HepG2 (cell line): Measurements from ENCODE around the gene HS2ST1. TPM values are rescaled to one million over a fixed set of nuclear protein-coding genes. Genes with fewer than 3 reads are reported as not detected.

Source experiments
- ATAC-seq: fragments of 200-7000 bp; cut with Tn5 transposase; 3 replicates; pipeline ENCODE4 v1.9.1; 2020; ENCODE audit warnings: mild to moderate bottlenecking, moderate library complexity
- BruUV-seq: library from RNA; stranded (reverse); fragments of 400-500 nt; replicated peaks from 2 replicates; lab custom pipeline; 2021; lab: Mats Ljungman, UMichigan
- CTCF ChIA-PET: fragments of 300-600 bp; formaldehyde crosslinking; extraction: SDS; loops from one replicate; lab custom pipeline; 2021; ENCODE audit warnings: low total read pairs, inconsistent platforms, low intra/inter-chr PET ratio; lab: Yijun Ruan, JAX
- POLR2A ChIA-PET: fragments of 350-600 bp; sonication (Branson Sonifier 250); formaldehyde crosslinking; loops from one replicate; lab custom pipeline; 2020; ENCODE audit warnings: antibody characterized with exemption, inconsistent platforms; lab: Yijun Ruan, JAX
- DNase-seq: peaks from one replicate; pipeline ENCODE4 v3.0.0-alpha.2; 2015; ENCODE audit warnings: low spot score
- FAIRE-seq: peaks from 3 replicates; lab custom pipeline; 2011; peaks lifted over from hg19 to GRCh38; lab: Jason Lieb, UNC
- H2AFZ ChIP-seq: one replicate; pipeline ENCODE4 v1.6.1; 2011; ENCODE audit warnings: low read length, inconsistent platforms
- H3K27ac ChIP-seq: fragments of 300-600 bp; 3 replicates; pipeline ENCODE4 v1.8.0; 2011; ENCODE audit warnings: mixed run types, mild to moderate bottlenecking, mixed read lengths, low read length, inconsistent platforms; ENCODE audit not compliant: insufficient read depth; ENCODE audit errors: extremely low read length
- H3K27me3 ChIP-seq, 2 experiments: fragments of 200-600 bp in 1 of 2; 2 replicates in 1 of 2; 3 replicates in 1 of 2; pipeline versions ENCODE4 v1.6.0 to v1.8.0; 2011; ENCODE audit warnings: low read length in 2 of 2, mild to moderate bottlenecking in 2 of 2, moderate library complexity in 2 of 2, inconsistent platforms in 1 of 2; ENCODE audit not compliant: insufficient read depth in 2 of 2, control insufficient read depth in 1 of 2
- H3K36me3 ChIP-seq, 2 experiments: fragments of 200-600 bp in 1 of 2; replicated peaks in 1 of 2; 2 replicates in 1 of 2; 3 replicates in 1 of 2; pipeline versions ENCODE4 v1.5.1 to v1.8.0; 2011; ENCODE audit warnings: low read length in 2 of 2, inconsistent platforms in 1 of 2; ENCODE audit not compliant: insufficient read depth in 2 of 2, control insufficient read depth in 1 of 2
- H3K4me1 ChIP-seq: 2 replicates; pipeline ENCODE4 v1.5.1; 2012; ENCODE audit warnings: low read length, inconsistent platforms; ENCODE audit not compliant: insufficient read depth
- H3K4me2 ChIP-seq: 2 replicates; pipeline ENCODE4 v1.6.0; 2011; ENCODE audit warnings: low read depth, low read length, inconsistent platforms
- H3K4me3 ChIP-seq, 3 experiments: fragments of 200-600 bp in 1 of 3; sonication (generic), shearing (Covaris generic) in 1 of 3; replicated peaks in 1 of 3; 2 replicates each; pipeline ENCODE4 v1.5.1; 2011 to 2016; ENCODE audit warnings: low read length in 3 of 3, inconsistent platforms in 2 of 3, low read depth in 2 of 3, mild to moderate bottlenecking in 2 of 3, control low read depth in 1 of 3, mixed read lengths in 1 of 3; ENCODE audit not compliant: insufficient read depth in 1 of 3
- H3K79me2 ChIP-seq: one replicate; pipeline ENCODE4 v1.6.1; 2011; ENCODE audit warnings: low read length, inconsistent platforms; ENCODE audit not compliant: insufficient read depth
- H3K9ac ChIP-seq: 2 replicates; pipeline ENCODE4 v1.6.0; 2011; ENCODE audit warnings: mild to moderate bottlenecking, low read depth, low read length, inconsistent platforms; ENCODE audit not compliant: insufficient read depth
- H3K9me3 ChIP-seq: 2 replicates; pipeline ENCODE4 v1.5.1; 2012; ENCODE audit warnings: mild to moderate bottlenecking, low read length
- H4K20me1 ChIP-seq: 2 replicates; pipeline ENCODE4 v1.6.0; 2011; ENCODE audit warnings: inconsistent platforms, mild to moderate bottlenecking, low read length, moderate library complexity; ENCODE audit not compliant: insufficient read depth
- EED ChIP-seq: sonication (generic); formaldehyde crosslinking; IDR thresholded peaks from 2 replicates; pipeline ENCODE4 v1.5.0; 2020; ENCODE audit warnings: mild to moderate bottlenecking, missing genetic modification reagents
- FOXA3 ChIP-seq: IDR thresholded peaks from 2 replicates; pipeline ENCODE4 v1.6.1; 2016; ENCODE audit warnings: missing genetic modification reagents, missing compliant biosample characterization
- GATA4 ChIP-seq: sonication (generic); IDR thresholded peaks from 2 replicates; pipeline ENCODE4 v1.6.1; 2016; ENCODE audit warnings: antibody characterized with exemption, low read depth, borderline replicate concordance
- GATAD2A ChIP-seq: IDR thresholded peaks from 2 replicates; pipeline ENCODE4 v1.6.1; 2016
- HDAC2 ChIP-seq: sonication (generic); formaldehyde crosslinking; IDR thresholded peaks from 2 replicates; pipeline ENCODE4 v1.4.0; 2020; ENCODE audit warnings: missing genetic modification reagents
- HOMEZ ChIP-seq: IDR thresholded peaks from 2 replicates; pipeline ENCODE4 v1.6.1; 2016; ENCODE audit warnings: low read depth
- KAT8 ChIP-seq: IDR thresholded peaks from 2 replicates; pipeline ENCODE4 v1.6.1; 2016; ENCODE audit warnings: missing genetic modification reagents, missing compliant biosample characterization
- KIAA2018 ChIP-seq: sonication (generic); formaldehyde crosslinking; IDR thresholded peaks from 2 replicates; pipeline ENCODE4 v1.5.0; 2020; ENCODE audit warnings: mild to moderate bottlenecking, missing genetic modification reagents, borderline replicate concordance
- NR2F1 ChIP-seq, 2 experiments: fragments of 450-650 bp in 1 of 2; formaldehyde crosslinking in 1 of 2; IDR thresholded peaks; 2 replicates each; pipeline versions ENCODE4 v1.5.0 to v1.6.1; 2016 to 2020; ENCODE audit warnings: mild to moderate bottlenecking in 1 of 2, missing compliant biosample characterization in 1 of 2, missing genetic modification reagents in 1 of 2, moderate library complexity in 1 of 2
- SOX13 ChIP-seq, 3 experiments: fragments of 450-650 bp in 1 of 3; sonication (generic) in 1 of 3; formaldehyde crosslinking in 1 of 3; IDR thresholded peaks in 2 of 3; conservative IDR thresholded peaks in 1 of 3; 2 replicates each; pipeline versions ENCODE4 v1.5.0 to v1.6.1; 2016 to 2020; ENCODE audit warnings: antibody characterized with exemption in 1 of 3, mild to moderate bottlenecking in 1 of 3, missing compliant biosample characterization in 1 of 3, missing genetic modification reagents in 1 of 3, moderate library complexity in 1 of 3
- ZNF3 ChIP-seq: IDR thresholded peaks from 2 replicates; pipeline ENCODE4 v1.7.0; 2017; ENCODE audit warnings: inconsistent platforms
- in situ Hi-C: cut with HindIII; loops from 2 replicates; pipeline ENCODE4 v1.10.0; 2017; ENCODE audit warnings: low pct_unique_long_range_greater_than_20kb; ENCODE audit not compliant: extremely low pct_ligation_motif_present
- intact Hi-C: fragments of 100-400 bp; cut with micrococcal nuclease; formaldehyde crosslinking; loops from one replicate; pipeline ENCODE4 v1.10.0; 2022; ENCODE audit not compliant: unreplicated experiment
- polyA plus RNA-seq, 8 experiments: library from polyadenylated mRNA; depleted of rRNA in 3 of 8; stranded (reverse) in 7 of 8; unstranded in 1 of 8; fragments of >200 nt; fragmentation: Illumina TruSeq in 4 of 8; extraction: Trizol in 4 of 8; gene quantifications; 2 replicates each; pipeline versions ENCODE4 v1.2.1 to v1.2.3, GENCODE V29; 2011 to 2016; ENCODE audit warnings: low read depth in 4 of 8, missing spikeins in 1 of 8, mixed read lengths in 1 of 8; ENCODE audit not compliant: insufficient read depth in 1 of 8
- total RNA-seq, 5 experiments: library from RNA; depleted of rRNA; stranded (reverse); fragments of >200 nt; fragmentation: Illumina TruSeq; extraction: Trizol; gene quantifications; 2 replicates each; pipeline ENCODE4 v1.2.3, GENCODE V29; 2016; ENCODE audit warnings: low read depth in 1 of 5

Gene HS2ST1
- total and polyA plus RNA-seq, 2 of the 13 experiments (the other 11 are each of a cell fraction or from before 2014, with no cell fraction given): 22.1 to 58.7 TPM

DNA sequence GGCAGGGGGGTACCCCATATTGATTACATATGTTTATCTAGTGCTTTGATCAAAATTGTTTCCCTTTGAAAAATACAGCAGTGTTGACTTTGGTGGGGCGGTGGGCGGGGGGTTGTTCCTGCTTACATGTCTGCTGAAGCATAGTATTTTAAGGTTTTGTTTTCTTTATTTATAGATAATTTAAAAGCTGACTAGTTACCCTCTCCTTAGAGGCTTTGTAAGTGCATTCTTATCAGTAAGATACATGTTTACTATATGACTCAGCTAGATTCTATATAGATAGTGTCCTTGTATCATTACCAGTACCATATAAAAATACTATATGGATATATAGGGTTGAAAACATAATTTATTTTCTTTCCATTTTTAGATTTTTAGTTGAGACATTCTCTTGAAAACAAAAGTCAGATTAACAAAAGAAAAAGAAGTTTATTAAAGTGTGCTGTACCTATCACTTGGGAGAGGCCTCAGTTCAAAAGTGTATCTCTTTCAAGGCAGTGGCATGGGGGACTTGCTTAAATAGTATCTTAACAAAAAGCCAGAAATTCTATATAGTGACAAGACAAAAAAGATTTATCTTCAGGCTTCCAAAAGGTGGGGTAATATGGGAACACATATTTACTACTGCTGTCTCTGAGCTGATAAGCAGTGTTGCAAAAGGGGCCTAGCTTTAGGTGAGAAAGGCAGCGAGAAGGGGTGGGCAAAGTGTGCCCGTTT is 79.0 kb downstream of the HS2ST1 start (continued):
- no peak for TF ChIP-seq SOX13 (IDR thresholded peaks at IDR 0.05)
- peak in 1 of 2 experiments; percentile 50; a peak in 2 of 4 replicates for TF ChIP-seq SOX13 (CRISPR knock-in tag; conservative IDR thresholded peaks at IDR 0.05 in 1 of 2, IDR thresholded peaks at IDR 0.05 in 1 of 2)
- TF ChIP-seq NR2F1 (CRISPR knock-in tag; IDR thresholded peaks at IDR 0.05): no peak
- TF ChIP-seq HOMEZ (CRISPR knock-in tag): 0 out of 2 replicates have a peak, but pooled peaks have one; percentile 11
- TF ChIP-seq HDAC2 (CRISPR knock-in tag): 0 out of 2 replicates have a peak, but pooled peaks have one; percentile 21
- TF ChIP-seq GATAD2A (CRISPR knock-in tag): peak; percentile 46; the same call in 1 of the 2 replicates
- peak; percentile 75; the same call in 1 of the 2 replicates for TF ChIP-seq GATA4
- peak; percentile 76; the same call in 1 of the 2 replicates for TF ChIP-seq FOXA3

DNA sequence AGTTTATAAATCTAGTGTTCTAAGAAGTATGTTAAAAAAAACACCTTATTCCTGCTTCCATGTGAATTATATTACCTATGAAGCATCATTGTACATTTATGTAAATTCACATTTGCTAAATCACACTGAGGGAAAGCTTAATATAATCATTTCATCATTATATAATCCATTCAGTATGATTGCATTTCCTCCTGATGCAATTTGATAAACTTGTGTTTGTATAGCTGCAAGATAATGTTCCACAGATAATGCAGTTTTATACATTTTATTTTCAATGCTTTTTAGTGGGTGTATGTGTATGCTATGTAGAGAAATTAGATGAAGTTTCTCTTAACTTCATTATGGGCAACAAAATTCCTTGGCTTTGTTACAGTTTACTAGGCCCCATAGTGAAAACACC is 79.6 kb downstream of the HS2ST1 start:
- ATAC-seq (no peak), FAIRE-seq (no peak), DNase-seq (no peak)
- ChIA-PET POLR2A (interaction anchor here (1.6 kb wide), 1 partner anchor 289 kb away, joined by 3 read pairs; the partner anchor contains the start of gene SH3GLB1), CTCF (no interaction called here)
- intact Hi-C loops (loop anchor here (5.0 kb wide), 1 partner anchor 33 kb away; no protein-coding TSS in a partner anchor), in situ Hi-C loops (no loop called here)
- H3K4me1 ChIP-seq: peaks cover 65% of the 10 kb centered on the region
- H3K4me3 ChIP-seq: no peak overlapping the region
- peak overlapping the region; percentile 7 for H3K27ac ChIP-seq
- no peaks in the 10 kb centered on the region for H3K27me3 ChIP-seq
- H4K20me1 ChIP-seq: no peaks in the 10 kb centered on the region
- peaks cover 25% of the 10 kb centered on the region for H3K79me2 ChIP-seq
- no peaks in the 10 kb centered on the region; a peak in 1 of 5 replicates for H3K36me3 ChIP-seq
- BruUV-seq: no TSS peak
- H3K9ac ChIP-seq: no peak overlapping the region
- no peak overlapping the region for H2AFZ ChIP-seq
- peak overlapping the region; percentile 16; the same call in 1 of the 2 replicates for H3K4me2 ChIP-seq
- no peaks in the 10 kb centered on the region for H3K9me3 ChIP-seq
- TF ChIP-seq EED (no peak), ZNF3 (no peak), KIAA2018 (CRISPR knock-in tag) (no peak), KAT8 (CRISPR knock-in tag) (no peak)
